Chondrocyte (in vitro differentiated cells): ENCODE data around the gene OTUD1. TPM values are rescaled to one million over a fixed set of nuclear protein-coding genes. Genes with fewer than 3 reads are reported as not detected.

Experiments
- DNase-seq: peaks from one replicate; pipeline ENCODE4 v3.0.0; 2021; ENCODE audit warnings: mixed read lengths, low spot score
- H3K27ac Mint-ChIP-seq: one replicate; pipeline ENCODE4 v1.8.0; 2021; ENCODE audit warnings: mild to moderate bottlenecking, moderate library complexity, mixed read lengths; ENCODE audit not compliant: unreplicated experiment
- H3K27me3 Mint-ChIP-seq: 2 replicates; pipeline ENCODE4 v1.8.0; 2021; ENCODE audit warnings: low read depth, mixed read lengths
- H3K36me3 Mint-ChIP-seq: 2 replicates; pipeline ENCODE4 v1.8.0; 2021; ENCODE audit warnings: low read depth, mixed read lengths
- H3K4me1 Mint-ChIP-seq: 2 replicates; pipeline ENCODE4 v1.8.0; 2021; ENCODE audit warnings: low read depth, mild to moderate bottlenecking, mixed read lengths
- H3K4me3 Mint-ChIP-seq: one replicate; pipeline ENCODE4 v1.8.0; 2021; ENCODE audit warnings: mild to moderate bottlenecking, moderate library complexity, mixed read lengths; ENCODE audit not compliant: unreplicated experiment
- H3K9me3 Mint-ChIP-seq: 2 replicates; pipeline ENCODE4 v1.8.0; 2021; ENCODE audit warnings: low read depth, mixed read lengths
- total RNA-seq: library from RNA; stranded (reverse); gene quantifications from 3 replicates; pipeline ENCODE4 v1.2.1, GENCODE V29; 2021
- TF ChIP-seq, protein P1 (sequence below): fragments of 200-600 bp; sonication (generic); IDR thresholded peaks from 2 replicates; pipeline ENCODE4 v1.5.0; 2021; ENCODE audit warnings: antibody characterized with exemption, mild to moderate bottlenecking, moderate library complexity

The OTUD1 gene
- total RNA-seq, 1 donor from 2014 or later = 11.3 TPM

DNA sequence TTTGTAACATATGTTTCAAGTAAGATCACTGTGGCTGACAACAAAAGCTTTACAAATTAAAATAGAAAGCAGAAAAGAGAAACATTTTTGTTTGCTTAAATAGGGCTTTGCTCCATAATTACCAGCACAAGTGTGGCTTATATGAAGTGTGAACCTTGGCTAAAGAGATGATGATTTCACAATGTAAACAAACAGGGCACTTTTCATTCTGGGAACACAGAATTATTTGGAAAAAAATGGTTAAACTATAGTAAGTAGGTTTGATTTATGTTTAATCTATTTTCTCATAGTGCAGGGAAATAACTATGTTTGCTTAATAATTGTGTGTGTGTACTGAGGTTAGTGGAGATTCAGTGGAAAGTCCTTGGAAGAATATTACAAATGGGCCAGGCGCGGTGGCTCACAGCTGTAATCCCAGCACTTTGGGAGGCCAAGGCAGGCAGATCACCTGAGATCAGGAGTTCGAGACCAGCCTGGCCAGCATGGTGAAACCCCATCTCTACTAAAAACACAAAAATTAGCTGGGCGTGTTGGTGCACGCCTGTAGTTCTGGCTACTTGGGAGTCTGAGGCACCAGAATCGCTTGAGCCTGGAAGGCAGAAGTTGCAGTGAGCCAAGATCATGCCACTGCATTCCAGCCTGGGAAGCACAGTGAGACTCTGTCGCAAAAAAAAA, 19.1 kb upstream of the OTUD1 start:
- Mint-ChIP-seq H3K4me1 (no peaks in the 10 kb centered on the region), H3K27me3 (peaks cover 12% of the 10 kb centered on the region), H3K4me3 (no peak overlapping the region), H3K9me3 (no peaks in the 10 kb centered on the region), H3K27ac (no peak overlapping the region), H3K36me3 (no peaks in the 10 kb centered on the region)
- no peak for DNase-seq
- TF ChIP-seq, protein P1, sequence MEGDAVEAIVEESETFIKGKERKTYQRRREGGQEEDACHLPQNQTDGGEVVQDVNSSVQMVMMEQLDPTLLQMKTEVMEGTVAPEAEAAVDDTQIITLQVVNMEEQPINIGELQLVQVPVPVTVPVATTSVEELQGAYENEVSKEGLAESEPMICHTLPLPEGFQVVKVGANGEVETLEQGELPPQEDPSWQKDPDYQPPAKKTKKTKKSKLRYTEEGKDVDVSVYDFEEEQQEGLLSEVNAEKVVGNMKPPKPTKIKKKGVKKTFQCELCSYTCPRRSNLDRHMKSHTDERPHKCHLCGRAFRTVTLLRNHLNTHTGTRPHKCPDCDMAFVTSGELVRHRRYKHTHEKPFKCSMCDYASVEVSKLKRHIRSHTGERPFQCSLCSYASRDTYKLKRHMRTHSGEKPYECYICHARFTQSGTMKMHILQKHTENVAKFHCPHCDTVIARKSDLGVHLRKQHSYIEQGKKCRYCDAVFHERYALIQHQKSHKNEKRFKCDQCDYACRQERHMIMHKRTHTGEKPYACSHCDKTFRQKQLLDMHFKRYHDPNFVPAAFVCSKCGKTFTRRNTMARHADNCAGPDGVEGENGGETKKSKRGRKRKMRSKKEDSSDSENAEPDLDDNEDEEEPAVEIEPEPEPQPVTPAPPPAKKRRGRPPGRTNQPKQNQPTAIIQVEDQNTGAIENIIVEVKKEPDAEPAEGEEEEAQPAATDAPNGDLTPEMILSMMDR = no peak

DNA sequence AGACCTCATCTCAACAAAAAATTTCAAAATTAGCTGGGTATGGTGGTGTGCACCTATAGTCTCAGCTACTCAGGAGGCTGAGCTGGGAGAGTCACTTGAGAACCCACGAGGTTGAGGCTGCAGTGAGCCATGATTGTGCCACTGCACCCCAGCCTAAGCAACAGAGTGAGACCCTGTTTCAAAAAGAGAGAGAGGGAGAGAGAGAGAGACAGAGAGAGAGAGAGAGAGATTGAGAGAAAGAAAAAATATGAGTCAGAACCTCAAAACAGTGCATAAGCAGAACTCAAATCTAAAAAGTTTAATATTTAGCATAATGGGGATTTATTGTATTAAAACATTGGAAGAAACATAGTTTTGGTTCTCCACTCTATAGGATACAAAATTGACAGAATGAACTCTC, 17.5 kb upstream of the OTUD1 start:
- H3K27me3 Mint-ChIP-seq = peaks cover 14% of the 10 kb centered on the region
- TF ChIP-seq, protein P1 = no peak
- H3K4me1 Mint-ChIP-seq = no peaks in the 10 kb centered on the region
- no peaks in the 10 kb centered on the region for H3K9me3 Mint-ChIP-seq
- no peaks in the 10 kb centered on the region for H3K36me3 Mint-ChIP-seq
- no peak for DNase-seq
- H3K4me3 Mint-ChIP-seq = no peak overlapping the region
- H3K27ac Mint-ChIP-seq = no peak overlapping the region

DNA sequence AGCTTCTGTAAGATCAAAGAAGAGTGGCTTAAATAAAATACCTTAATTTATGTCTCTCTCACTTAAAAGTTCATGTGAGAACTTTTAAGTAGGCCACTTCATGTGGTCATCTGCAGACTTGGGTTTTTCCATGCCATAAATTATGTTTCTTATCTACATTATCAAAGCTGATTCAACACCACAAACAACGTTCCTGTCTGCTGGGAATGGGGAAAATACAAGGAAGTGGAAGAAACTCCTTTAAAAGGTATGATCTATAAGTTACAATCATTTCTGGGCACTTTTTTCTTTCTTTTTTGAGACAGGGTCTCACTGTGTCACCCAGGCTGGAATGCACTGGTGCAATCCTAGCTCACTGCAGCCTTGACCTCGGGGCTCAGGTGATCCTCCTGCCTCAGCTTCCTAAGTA, 16.9 kb upstream of the OTUD1 start:
- Mint-ChIP-seq H3K36me3 (no peaks in the 10 kb centered on the region), H3K4me3 (no peak overlapping the region), H3K9me3 (no peaks in the 10 kb centered on the region), H3K27me3 (peaks cover 21% of the 10 kb centered on the region), H3K27ac (no peak overlapping the region), H3K4me1 (no peaks in the 10 kb centered on the region)
- DNase-seq = no peak
- TF ChIP-seq, protein P1 = no peak

DNA sequence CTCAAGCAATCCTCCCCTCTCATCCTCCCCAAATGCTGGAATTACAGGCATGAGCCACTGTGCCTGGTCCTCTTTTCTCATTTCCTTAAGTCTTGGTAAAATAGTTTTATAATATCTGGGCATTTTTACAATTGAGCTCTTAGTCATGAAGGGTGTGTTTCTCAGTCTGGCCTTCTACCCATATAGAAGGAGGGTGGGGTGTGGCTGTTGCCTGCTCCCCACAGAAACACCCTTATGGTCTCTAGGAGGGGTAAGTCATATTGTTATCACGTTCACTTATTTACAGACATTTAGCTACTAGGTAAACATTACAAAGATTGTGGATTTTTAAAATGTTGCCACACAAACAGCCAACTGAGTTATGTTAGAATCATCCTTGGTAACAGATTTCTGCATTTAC, 6.7 kb upstream of the OTUD1 start:
- no peak for DNase-seq
- Mint-ChIP-seq H3K4me1 (no peaks in the 10 kb centered on the region), H3K27me3 (peaks cover 24% of the 10 kb centered on the region), H3K9me3 (no peaks in the 10 kb centered on the region), H3K36me3 (no peaks in the 10 kb centered on the region), H3K27ac (no peak overlapping the region), H3K4me3 (no peak overlapping the region)
- TF ChIP-seq, protein P1 = no peak

DNA sequence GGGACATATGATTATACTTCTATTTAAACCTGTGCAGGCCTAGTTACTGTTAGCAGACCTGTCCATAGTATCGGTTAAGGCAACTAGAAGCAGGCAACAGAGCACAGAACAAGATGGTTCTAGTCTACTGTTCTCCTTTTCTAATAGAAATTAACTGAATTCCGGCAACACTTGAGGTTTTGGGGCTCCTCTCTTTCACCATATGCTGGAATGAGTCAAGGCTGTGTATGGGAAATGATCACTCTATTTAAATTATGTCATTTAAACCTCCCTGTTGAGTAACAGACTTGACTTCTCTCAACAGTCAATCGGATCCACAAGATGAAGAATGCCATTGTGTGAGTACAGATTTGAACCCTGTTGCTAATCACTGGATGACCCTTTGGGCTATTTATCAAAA, 6.2 kb upstream of the OTUD1 start:
- TF ChIP-seq, protein P1 = no peak
- no peaks in the 10 kb centered on the region for H3K4me1 Mint-ChIP-seq
- H3K27me3 Mint-ChIP-seq = peaks cover 20% of the 10 kb centered on the region

More for the DNA sequence above, 6.2 kb upstream of the OTUD1 start:
- no peak for DNase-seq
- no peaks in the 10 kb centered on the region for H3K9me3 Mint-ChIP-seq
- no peaks in the 10 kb centered on the region for H3K36me3 Mint-ChIP-seq
- no peak overlapping the region for H3K4me3 Mint-ChIP-seq
- H3K27ac Mint-ChIP-seq = no peak overlapping the region
